Measurements from ENCODE around the gene SLC25A47. TPM values are rescaled to one million over a fixed set of nuclear protein-coding genes. Genes with fewer than 3 reads are reported as not detected.
A peak's percentile ranks its signal among the peaks of the same experiment; 100 is the strongest.
"Not testable (repeated sequence)": the region's sequence is repeated elsewhere in the genome, so short reads cannot be mapped to it uniquely, and the experiment has no call there.

SLC25A47 gene
- total RNA-seq, 4 donors from 2014 or later: not detected

DNA sequence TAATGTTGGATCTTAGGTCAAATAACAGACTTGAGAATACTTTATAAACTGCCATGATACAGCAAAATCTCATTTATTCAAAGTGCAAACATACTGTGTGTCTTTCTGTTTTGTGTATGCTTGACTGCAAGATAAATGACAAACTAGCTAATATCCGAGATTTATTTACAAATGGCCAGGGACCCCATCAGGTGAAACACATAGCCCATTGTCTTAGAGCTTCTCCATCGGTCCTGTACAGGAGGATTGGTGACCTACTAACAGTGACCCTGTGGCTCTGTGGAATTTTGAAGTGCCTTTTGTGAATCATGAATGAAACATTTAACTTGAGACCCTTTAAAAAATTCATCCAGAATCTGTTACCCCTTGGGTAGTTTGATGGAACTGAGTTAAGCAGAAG, 44.0 kb upstream of the SLC25A47 start:
- peaks cover 64 to 89% of the 10 kb centered on the region in 2 donors for H3K4me1 ChIP-seq
- no peaks in the 10 kb centered on the region for H3K36me3 ChIP-seq
- TF ChIP-seq, protein P1, sequence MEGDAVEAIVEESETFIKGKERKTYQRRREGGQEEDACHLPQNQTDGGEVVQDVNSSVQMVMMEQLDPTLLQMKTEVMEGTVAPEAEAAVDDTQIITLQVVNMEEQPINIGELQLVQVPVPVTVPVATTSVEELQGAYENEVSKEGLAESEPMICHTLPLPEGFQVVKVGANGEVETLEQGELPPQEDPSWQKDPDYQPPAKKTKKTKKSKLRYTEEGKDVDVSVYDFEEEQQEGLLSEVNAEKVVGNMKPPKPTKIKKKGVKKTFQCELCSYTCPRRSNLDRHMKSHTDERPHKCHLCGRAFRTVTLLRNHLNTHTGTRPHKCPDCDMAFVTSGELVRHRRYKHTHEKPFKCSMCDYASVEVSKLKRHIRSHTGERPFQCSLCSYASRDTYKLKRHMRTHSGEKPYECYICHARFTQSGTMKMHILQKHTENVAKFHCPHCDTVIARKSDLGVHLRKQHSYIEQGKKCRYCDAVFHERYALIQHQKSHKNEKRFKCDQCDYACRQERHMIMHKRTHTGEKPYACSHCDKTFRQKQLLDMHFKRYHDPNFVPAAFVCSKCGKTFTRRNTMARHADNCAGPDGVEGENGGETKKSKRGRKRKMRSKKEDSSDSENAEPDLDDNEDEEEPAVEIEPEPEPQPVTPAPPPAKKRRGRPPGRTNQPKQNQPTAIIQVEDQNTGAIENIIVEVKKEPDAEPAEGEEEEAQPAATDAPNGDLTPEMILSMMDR (IDR thresholded peaks at IDR 0.05): peak in 1 of 6 experiments; percentile 4
- TF ChIP-seq POLR2A (IDR thresholded peaks at IDR 0.05): no peak
- WGBS, 2 donors: 34 to 58% methylated on average over 2 of the region's 2 CpGs
- H3K27ac ChIP-seq: peak overlapping the region; percentile 6 to 93 (median 82)
- H3K9me3 ChIP-seq: no peaks in the 10 kb centered on the region
- DNase-seq: no peak
- no peaks in the 10 kb centered on the region for H3K27me3 ChIP-seq
- H3K4me3 ChIP-seq (replicated peaks in 1 of 3): no peak overlapping the region
- intact Hi-C loops (cut with DNase I): no loop called here

DNA sequence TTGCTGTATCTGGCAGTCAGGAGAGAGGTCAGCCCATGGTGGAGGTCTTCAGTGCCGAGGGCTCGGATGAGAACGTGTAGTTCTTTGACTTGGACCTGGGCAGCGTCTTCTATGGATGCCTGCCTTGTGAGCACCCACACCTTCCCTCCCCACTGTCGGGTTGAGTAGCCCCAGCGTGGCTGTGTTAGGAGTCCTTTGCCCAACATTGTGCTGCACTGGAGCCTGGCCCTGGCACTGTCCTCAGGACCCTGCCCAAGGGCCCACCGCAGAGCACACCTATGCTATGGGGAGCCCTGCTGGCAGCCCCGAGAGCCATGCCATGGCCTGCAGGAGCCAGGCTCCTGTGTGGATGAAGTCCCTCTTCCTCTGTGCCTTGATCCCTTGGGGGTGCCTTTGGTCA, 43.6 kb upstream of the SLC25A47 start:
- intact Hi-C loops (cut with DNase I): no loop called here
- WGBS, 2 donors: 80 to 88% methylated on average over 7 to 8 of the region's 8 CpGs
- Histone ChIP-seq H3K36me3 (no peaks in the 10 kb centered on the region), H3K27ac (peak overlapping the region; percentile 6 to 93 (median 82)), H3K4me1 (peaks cover 65 to 92% of the 10 kb centered on the region in 2 donors), H3K9me3 (no peaks in the 10 kb centered on the region), H3K4me3 (replicated peaks in 1 of 3) (no peak overlapping the region), H3K27me3 (no peaks in the 10 kb centered on the region)
- DNase-seq: peak in 1 of 2 donors; percentile 4
- no peak for TF ChIP-seq POLR2A (IDR thresholded peaks at IDR 0.05)
- TF ChIP-seq, protein P1 (IDR thresholded peaks at IDR 0.05): no peak

DNA sequence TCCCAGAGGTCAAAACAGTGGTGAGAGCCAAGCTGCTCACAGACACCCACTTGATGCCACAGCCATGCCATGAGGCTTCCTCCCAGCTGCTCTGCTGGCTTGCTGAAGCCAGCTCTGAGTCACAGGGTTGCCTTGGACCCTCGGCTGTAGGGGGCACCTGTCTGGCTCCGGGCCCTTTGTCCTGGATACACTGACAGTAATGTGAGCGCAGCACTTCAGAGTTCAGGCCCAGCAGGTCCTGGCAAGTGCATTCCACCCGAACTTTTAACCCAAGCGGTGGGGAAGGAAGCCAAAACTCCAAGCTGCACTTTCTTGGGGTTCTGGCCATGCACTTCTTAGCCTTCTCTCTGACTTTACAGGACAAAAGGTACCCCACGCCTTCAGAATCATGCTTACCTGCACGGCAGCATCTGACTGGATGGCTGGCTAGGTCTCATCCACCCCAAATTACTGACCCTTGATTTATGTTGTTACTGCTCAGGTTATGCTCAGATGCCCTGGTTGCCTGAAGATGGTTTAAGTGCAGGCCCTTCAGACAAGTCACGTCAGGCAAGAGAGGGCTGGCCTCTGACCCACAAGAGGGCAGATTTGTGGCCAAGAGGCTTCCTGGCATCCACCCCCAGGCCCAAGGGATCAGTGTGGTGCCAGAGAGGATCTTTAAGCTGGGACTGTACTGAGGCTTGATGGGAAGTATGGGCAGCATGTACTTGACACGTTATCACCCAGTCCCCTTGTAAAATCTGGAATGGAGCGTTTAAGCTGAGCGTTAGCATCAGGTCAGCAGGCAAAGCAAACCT, 41.7 kb upstream of the SLC25A47 start:
- H3K27me3 ChIP-seq: no peaks in the 10 kb centered on the region
- H3K27ac ChIP-seq: peak overlapping the region; percentile 82 to 93 (median 93)
- H3K4me1 ChIP-seq: peaks cover 81 to 93% of the 10 kb centered on the region in 2 donors
- DNase-seq: peak; percentile 93 to 96
- H3K9me3 ChIP-seq: no peaks in the 10 kb centered on the region
- TF ChIP-seq, protein P1 (IDR thresholded peaks at IDR 0.05): peak in 2 of 6 experiments; percentile 7 to 18
- no peak for TF ChIP-seq POLR2A (IDR thresholded peaks at IDR 0.05)
- WGBS, 2 donors: 26 to 48% methylated on average over 10 of the region's 11 CpGs
- no peak overlapping the region for H3K4me3 ChIP-seq (replicated peaks in 1 of 3)
- H3K36me3 ChIP-seq: no peaks in the 10 kb centered on the region
- intact Hi-C loops (cut with DNase I): no loop called here

- no peaks in the 10 kb centered on the region for H3K9me3 ChIP-seq
- no peak overlapping the region for H3K4me3 ChIP-seq (replicated peaks in 1 of 3)
- H3K27me3 ChIP-seq: no peaks in the 10 kb centered on the region
- WGBS, 2 donors: 49 to 62% methylated on average over 7 of the region's 7 CpGs
- TF ChIP-seq POLR2A (IDR thresholded peaks at IDR 0.05): no peak
- intact Hi-C loops (cut with DNase I): no loop called here
- H3K27ac ChIP-seq: peak overlapping the region; percentile 82 to 93 (median 93)
- DNase-seq: no peak
- H3K36me3 ChIP-seq: no peaks in the 10 kb centered on the region
- H3K4me1 ChIP-seq: peaks cover 84 to 93% of the 10 kb centered on the region in 2 donors
Observed at GRCh38 chr14:100282083-100282350, 41.1 kb upstream of the SLC25A47 start.

- WGBS, 2 donors: 58 to 69% methylated on average over 9 of the region's 9 CpGs
- H3K4me3 ChIP-seq (replicated peaks in 1 of 3): no peak overlapping the region
- H3K4me1 ChIP-seq: peaks cover 84 to 93% of the 10 kb centered on the region in 2 donors
- peak overlapping the region; percentile 82 to 93 (median 93) for H3K27ac ChIP-seq
- TF ChIP-seq POLR2A (IDR thresholded peaks at IDR 0.05): no peak
- TF ChIP-seq, protein P1 (IDR thresholded peaks at IDR 0.05): no peak
- no peaks in the 10 kb centered on the region for H3K27me3 ChIP-seq
- DNase-seq: peak; percentile 48 to 53
- no peaks in the 10 kb centered on the region for H3K9me3 ChIP-seq
- H3K36me3 ChIP-seq: no peaks in the 10 kb centered on the region
- intact Hi-C loops (cut with DNase I): no loop called here
Observed at GRCh38 chr14:100282766-100283419, 40.2 kb upstream of the SLC25A47 start.

DNA sequence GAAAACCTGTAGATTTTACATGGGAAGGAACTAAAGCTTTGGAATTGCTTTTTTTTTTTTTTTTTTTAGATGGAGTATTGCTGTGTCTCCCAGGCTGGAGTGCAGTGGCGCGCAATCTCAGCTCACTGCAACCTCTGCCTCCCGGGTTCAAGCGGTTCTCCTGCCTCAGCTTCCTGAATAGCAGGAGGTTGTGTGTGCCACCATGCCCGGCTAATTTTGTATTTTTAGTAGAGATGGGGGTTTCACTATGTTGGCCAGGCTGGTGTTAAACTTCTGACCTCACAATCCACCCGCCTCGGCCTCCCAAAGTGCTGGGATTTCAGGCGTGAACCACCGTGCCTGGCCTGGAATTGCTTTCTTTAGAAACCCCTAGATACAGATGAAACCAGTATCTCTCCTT, 39.7 kb upstream of the SLC25A47 start:
- intact Hi-C loops (cut with DNase I); H3K36me3 ChIP-seq; H3K4me3 ChIP-seq (replicated peaks in 1 of 3); H3K9me3 ChIP-seq; H3K27me3 ChIP-seq: not testable (repeated sequence)
- Histone ChIP-seq H3K27ac (peak overlapping the region; percentile 93), H3K4me1 (peaks cover 82 to 95% of the 10 kb centered on the region in 2 donors)
- WGBS, 2 donors: 67 to 82% methylated on average over 9 of the region's 9 CpGs
- DNase-seq: peak; percentile 12 to 24
